ENCODE data around the gene IGSF9B. TPM values are rescaled to one million over a fixed set of nuclear protein-coding genes. Genes with fewer than 3 reads are reported as not detected.

Gene IGSF9B
- total and polyA plus RNA-seq, 10 of the 15 experiments (the other 5 are each of a cell fraction or from before 2014, with no cell fraction given), result 0.03 to 3.7 (median 0.20) TPM; not detected in 2

GRCh38 chr11:133984828-133985227 lies 28.1 kb upstream of the IGSF9B start:
- RAD21 ChIA-PET (ENCODE audit: unreplicated experiment), result no interaction called here
- H4K20me1 ChIP-seq (ENCODE audit: control insufficient read depth, insufficient read depth), result no peaks in the 10 kb centered on the region
- no peak overlapping the region for H3K27ac ChIP-seq (ENCODE audit: control insufficient read depth, insufficient read depth)
- peak overlapping the region; percentile 44; the same call in 1 of the 2 replicates for H3K4me2 ChIP-seq (ENCODE audit: control insufficient read depth, insufficient read depth)
- no peak for DNase-seq (ENCODE audit: low read depth, low spot score)
- no peak for FAIRE-seq
- POLR2A ChIA-PET, result no interaction called here
- WGBS (ENCODE audit: insufficient coverage, insufficient replicate concordance, low lambda C conversion rate, missing lambda C conversion rate), result 1% methylated on average over 9 of the region's 9 CpGs
- H3K27me3 ChIP-seq (replicated peaks in 1 of 2; ENCODE audit: control insufficient read depth in 2 of 2, insufficient read depth in 2 of 2, low read length in 1 of 2), result no peaks in the 10 kb centered on the region
- intact Hi-C loops (cut with micrococcal nuclease; ENCODE audit: unreplicated experiment), result no loop called here
- CTCF ChIA-PET, result interaction anchor here (1.7 kb wide), 1 partner anchor 57 kb away, joined by 3 read pairs; no protein-coding TSS in a partner anchor
- in situ Hi-C loops (cut with MboI), result no loop called here
- H3K4me3 ChIP-seq, result no peak overlapping the region
- no peak overlapping the region for H3K9ac ChIP-seq (ENCODE audit: control insufficient read depth, insufficient read depth, low read length)
- H3K36me3 ChIP-seq (ENCODE audit: control insufficient read depth in 2 of 2, insufficient read depth in 2 of 2, low read length in 1 of 2), result no peaks in the 10 kb centered on the region
- BruUV-seq (replicated peaks), result no TSS peak
- peaks cover 13% of the 10 kb centered on the region for H3K4me1 ChIP-seq (ENCODE audit: control insufficient read depth, insufficient read depth, low read length)
- H3K79me2 ChIP-seq (ENCODE audit: control insufficient read depth, insufficient read depth, low read length), result no peaks in the 10 kb centered on the region
- SMC1A ChIA-PET (ENCODE audit: uncharacterized antibody, unreplicated experiment), result no interaction called here
- no peak overlapping the region for H2AFZ ChIP-seq (ENCODE audit: control insufficient read depth, low read depth, low read length)
- H3K9me3 ChIP-seq (replicated peaks; ENCODE audit: control insufficient read depth, insufficient read depth, low read length), result no peaks in the 10 kb centered on the region
- ATAC-seq, result peak; percentile 51
- TF ChIP-seq RBBP5 (conservative IDR thresholded peaks at IDR 0.05), result no peak
- no peak for TF ChIP-seq NBN (IDR thresholded peaks at IDR 0.05)
- no peak for TF ChIP-seq NFYB (IDR thresholded peaks at IDR 0.05; ENCODE audit: insufficient read depth, low read depth, low read length)
- no peak for TF ChIP-seq YY1 (IDR thresholded peaks at IDR 0.05; ENCODE audit: low read depth, low read length)
- TF ChIP-seq ZBTB40 (IDR thresholded peaks at IDR 0.05; ENCODE audit: borderline replicate concordance), result no peak
- TF ChIP-seq PAX8 (IDR thresholded peaks at IDR 0.05), result no peak
- no peak for TF ChIP-seq CUX1 (IDR thresholded peaks at IDR 0.05; ENCODE audit: insufficient replicate concordance, low read depth, low read length)
- 0 out of 2 replicates have a peak, but pooled peaks have one; percentile 11 for TF ChIP-seq MTA2 (IDR thresholded peaks at IDR 0.05; ENCODE audit: low read depth)
- TF ChIP-seq ZBTB4 (CRISPR knock-in tag; IDR thresholded peaks at IDR 0.05), result no peak
- TF ChIP-seq PBX3 (IDR thresholded peaks at IDR 0.05; ENCODE audit: insufficient replicate concordance, low read depth, low read length), result peak; percentile 7
